ENCODE measurements around the gene ZNF8.

DNA sequence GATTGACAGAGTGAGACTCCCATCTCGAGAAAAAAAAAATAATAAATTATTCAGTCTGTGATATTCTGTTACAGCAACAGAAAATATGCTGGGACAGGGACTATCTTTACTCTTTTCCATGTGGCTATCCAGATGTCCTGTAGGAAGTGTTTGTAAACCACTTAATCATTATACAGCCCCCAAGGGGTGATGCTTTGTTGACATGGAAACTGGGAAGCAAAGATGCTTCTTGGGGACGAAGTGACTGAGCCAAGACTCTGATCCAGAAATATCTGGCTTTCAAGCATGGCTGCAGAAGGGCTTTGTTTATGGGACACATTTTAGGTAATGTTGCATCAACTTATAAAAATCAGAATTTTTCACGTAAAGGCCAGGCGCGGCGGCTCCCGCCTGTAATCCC is 5.4 kb downstream of the ZNF8 start:
- TF ChIP-seq, protein P1, sequence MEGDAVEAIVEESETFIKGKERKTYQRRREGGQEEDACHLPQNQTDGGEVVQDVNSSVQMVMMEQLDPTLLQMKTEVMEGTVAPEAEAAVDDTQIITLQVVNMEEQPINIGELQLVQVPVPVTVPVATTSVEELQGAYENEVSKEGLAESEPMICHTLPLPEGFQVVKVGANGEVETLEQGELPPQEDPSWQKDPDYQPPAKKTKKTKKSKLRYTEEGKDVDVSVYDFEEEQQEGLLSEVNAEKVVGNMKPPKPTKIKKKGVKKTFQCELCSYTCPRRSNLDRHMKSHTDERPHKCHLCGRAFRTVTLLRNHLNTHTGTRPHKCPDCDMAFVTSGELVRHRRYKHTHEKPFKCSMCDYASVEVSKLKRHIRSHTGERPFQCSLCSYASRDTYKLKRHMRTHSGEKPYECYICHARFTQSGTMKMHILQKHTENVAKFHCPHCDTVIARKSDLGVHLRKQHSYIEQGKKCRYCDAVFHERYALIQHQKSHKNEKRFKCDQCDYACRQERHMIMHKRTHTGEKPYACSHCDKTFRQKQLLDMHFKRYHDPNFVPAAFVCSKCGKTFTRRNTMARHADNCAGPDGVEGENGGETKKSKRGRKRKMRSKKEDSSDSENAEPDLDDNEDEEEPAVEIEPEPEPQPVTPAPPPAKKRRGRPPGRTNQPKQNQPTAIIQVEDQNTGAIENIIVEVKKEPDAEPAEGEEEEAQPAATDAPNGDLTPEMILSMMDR (IDR thresholded peaks at IDR 0.05 in 4 of 5, conservative IDR thresholded peaks at IDR 0.05 in 1 of 5) = no peak
- no peak for TF ChIP-seq POLR2A (IDR thresholded peaks at IDR 0.05)

Measured in gastrocnemius medialis (tissue), 4 donors.